ENCODE data around the gene TMEM171.

DNA sequence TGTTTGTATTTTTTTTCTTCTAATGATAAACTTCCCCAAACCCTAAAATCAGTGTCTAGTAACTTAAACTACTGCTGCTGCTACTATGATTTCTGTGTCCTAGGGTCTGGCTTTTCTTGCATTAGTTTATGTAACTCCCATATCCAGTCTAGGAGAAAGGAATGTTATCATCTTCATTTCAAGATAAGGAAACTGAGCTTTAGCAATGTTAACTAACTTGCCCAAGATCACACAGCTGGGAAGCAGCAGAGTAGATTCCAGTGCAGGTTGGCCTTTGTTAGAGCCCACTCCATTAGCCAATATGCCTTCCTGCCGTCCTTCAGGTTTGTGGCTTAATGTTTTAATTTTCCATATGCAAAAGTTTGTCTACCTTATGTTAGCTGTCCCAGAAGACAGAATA is 10.4 kb downstream of the TMEM171 start:
- TF ChIP-seq, protein P1, sequence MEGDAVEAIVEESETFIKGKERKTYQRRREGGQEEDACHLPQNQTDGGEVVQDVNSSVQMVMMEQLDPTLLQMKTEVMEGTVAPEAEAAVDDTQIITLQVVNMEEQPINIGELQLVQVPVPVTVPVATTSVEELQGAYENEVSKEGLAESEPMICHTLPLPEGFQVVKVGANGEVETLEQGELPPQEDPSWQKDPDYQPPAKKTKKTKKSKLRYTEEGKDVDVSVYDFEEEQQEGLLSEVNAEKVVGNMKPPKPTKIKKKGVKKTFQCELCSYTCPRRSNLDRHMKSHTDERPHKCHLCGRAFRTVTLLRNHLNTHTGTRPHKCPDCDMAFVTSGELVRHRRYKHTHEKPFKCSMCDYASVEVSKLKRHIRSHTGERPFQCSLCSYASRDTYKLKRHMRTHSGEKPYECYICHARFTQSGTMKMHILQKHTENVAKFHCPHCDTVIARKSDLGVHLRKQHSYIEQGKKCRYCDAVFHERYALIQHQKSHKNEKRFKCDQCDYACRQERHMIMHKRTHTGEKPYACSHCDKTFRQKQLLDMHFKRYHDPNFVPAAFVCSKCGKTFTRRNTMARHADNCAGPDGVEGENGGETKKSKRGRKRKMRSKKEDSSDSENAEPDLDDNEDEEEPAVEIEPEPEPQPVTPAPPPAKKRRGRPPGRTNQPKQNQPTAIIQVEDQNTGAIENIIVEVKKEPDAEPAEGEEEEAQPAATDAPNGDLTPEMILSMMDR (IDR thresholded peaks at IDR 0.05; ENCODE audit: low read depth, low read length): no peak
- TF ChIP-seq, protein P2, sequence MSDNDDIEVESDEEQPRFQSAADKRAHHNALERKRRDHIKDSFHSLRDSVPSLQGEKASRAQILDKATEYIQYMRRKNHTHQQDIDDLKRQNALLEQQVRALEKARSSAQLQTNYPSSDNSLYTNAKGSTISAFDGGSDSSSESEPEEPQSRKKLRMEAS (IDR thresholded peaks at IDR 0.05; ENCODE audit: low read depth, low read length): no peak
- no peak for TF ChIP-seq POLR2A (IDR thresholded peaks at IDR 0.05; ENCODE audit: extremely low read depth, insufficient read length)
